Uterus (tissue), 4 donors: Measurements from ENCODE around the gene CHST4. TPM values are rescaled to one million over a fixed set of nuclear protein-coding genes. Genes with fewer than 3 reads are reported as not detected.

ENCODE experiments used
- DNase-seq, 2 donors: peaks; one replicate each; pipeline ENCODE4 v3.0.0-alpha.2; 2019 to 2020
- H3K27ac ChIP-seq, 2 donors: fragments of 200-600 bp; sonication (generic); 1 replicate in 1 of 2; 2 replicates in 1 of 2; pipeline ENCODE4 v1.5.1; 2016 to 2018
- H3K27me3 ChIP-seq, 2 donors: fragments of 200-600 bp; sonication (generic); one replicate each; pipeline ENCODE4 v1.5.1; 2018 to 2019; ENCODE audit warnings: control low read depth in 1 of 2
- H3K36me3 ChIP-seq, 2 donors: fragments of 200-600 bp; sonication (generic); one replicate each; pipeline ENCODE4 v1.5.1; 2019; ENCODE audit warnings: control low read depth in 1 of 2
- H3K4me1 ChIP-seq, 2 donors: fragments of 200-600 bp; sonication (generic); one replicate each; pipeline ENCODE4 v1.5.1; 2018 to 2019; ENCODE audit warnings: control low read depth in 1 of 2
- H3K4me3 ChIP-seq, 2 donors: fragments of 200-600 bp; sonication (generic); 1 replicate in 1 of 2; 2 replicates in 1 of 2; pipeline ENCODE4 v1.5.1; 2018 to 2019; ENCODE audit warnings: mild to moderate bottlenecking in 1 of 2
- H3K9me3 ChIP-seq, 2 donors: fragments of 200-600 bp; sonication (generic); one replicate each; pipeline ENCODE4 v1.5.1; 2019; ENCODE audit warnings: control low read depth in 1 of 2
- POLR2A ChIP-seq, 2 donors: fragments of 450-650 bp; IDR thresholded peaks; one replicate each; pipeline ENCODE4 v1.6.1; 2016; ENCODE audit warnings: antibody characterized with exemption in 2 of 2, mild to moderate bottlenecking in 1 of 2, moderate library complexity in 1 of 2
- intact Hi-C: fragments of 100-400 bp; cut with DNase I; formaldehyde crosslinking; loops from one replicate; pipeline ENCODE4 v1.15.1; 2023; ENCODE audit warnings: low total_unique reads
- total RNA-seq, 4 donors: library from RNA; depleted of rRNA in 3 of 4; stranded (reverse); fragments of >200 nt in 3 of 4; gene quantifications; one replicate each; pipeline versions ENCODE4 v1.1.0 to v1.2.4, GENCODE V29; 2014 to 2023
- TF ChIP-seq, protein P1 (sequence below), 4 experiments: fragments of 200-600 bp in 2 of 4; fragments of 450-650 bp in 2 of 4; sonication (generic) in 2 of 4; IDR thresholded peaks; one replicate each; pipeline ENCODE4 v1.5.1; 2016 to 2019; ENCODE audit warnings: antibody characterized with exemption in 4 of 4, mild to moderate bottlenecking in 2 of 4, moderate library complexity in 1 of 4
- donor health status: DM: yes; HTN: yes; CAD: no.

Gene CHST4
- total RNA-seq, 4 donors from 2014 or later, result 6.4 TPM; not detected in 3

DNA sequence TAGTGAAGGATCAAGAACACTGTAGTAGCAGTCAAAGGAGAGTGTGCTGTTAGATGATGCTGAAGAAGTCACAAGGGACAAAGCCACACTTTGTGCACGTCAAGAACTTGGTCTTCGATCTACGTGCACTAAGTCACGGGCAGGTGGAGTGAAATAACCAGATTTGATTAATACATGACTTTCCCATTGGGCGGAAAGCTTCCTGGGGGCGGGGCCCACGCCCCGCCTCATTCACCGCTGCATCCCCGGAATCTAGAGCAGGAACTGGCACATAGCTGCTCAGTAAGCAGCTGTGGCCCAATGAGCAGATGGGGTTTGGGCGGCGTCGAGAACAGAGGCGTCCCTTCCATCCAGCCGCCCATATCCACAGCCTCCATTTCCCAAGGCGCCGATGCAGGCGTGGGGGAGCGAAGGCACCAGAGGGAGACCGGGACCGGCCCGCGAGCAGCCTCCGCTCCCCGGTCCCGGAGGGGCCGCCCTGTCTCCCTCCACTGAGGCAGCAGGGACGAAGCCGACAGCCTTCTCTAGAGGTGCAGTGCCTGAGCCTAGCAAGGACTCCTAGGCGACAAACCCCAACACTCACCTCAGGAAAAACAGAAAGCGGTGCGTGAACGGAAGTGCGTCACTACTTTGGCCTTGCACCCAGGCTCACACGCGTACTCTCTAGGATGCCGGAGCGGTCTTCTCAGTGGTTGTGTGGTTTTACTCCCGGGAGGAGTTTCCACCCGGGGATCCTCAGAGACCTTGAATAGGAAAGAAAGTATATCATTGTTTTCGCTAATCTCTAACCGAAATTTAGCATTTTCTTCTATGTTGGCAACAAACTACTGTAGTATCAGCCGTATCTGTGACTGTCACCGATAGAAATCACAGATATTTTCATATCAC, 42.0 kb upstream of the CHST4 start:
- H3K27ac ChIP-seq, result peak overlapping the region; percentile 94 to 97
- H3K27me3 ChIP-seq, result no peaks in the 10 kb centered on the region
- intact Hi-C loops, result no loop called here
- TF ChIP-seq, protein P1, sequence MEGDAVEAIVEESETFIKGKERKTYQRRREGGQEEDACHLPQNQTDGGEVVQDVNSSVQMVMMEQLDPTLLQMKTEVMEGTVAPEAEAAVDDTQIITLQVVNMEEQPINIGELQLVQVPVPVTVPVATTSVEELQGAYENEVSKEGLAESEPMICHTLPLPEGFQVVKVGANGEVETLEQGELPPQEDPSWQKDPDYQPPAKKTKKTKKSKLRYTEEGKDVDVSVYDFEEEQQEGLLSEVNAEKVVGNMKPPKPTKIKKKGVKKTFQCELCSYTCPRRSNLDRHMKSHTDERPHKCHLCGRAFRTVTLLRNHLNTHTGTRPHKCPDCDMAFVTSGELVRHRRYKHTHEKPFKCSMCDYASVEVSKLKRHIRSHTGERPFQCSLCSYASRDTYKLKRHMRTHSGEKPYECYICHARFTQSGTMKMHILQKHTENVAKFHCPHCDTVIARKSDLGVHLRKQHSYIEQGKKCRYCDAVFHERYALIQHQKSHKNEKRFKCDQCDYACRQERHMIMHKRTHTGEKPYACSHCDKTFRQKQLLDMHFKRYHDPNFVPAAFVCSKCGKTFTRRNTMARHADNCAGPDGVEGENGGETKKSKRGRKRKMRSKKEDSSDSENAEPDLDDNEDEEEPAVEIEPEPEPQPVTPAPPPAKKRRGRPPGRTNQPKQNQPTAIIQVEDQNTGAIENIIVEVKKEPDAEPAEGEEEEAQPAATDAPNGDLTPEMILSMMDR (IDR thresholded peaks at IDR 0.05), result peak in 2 of 4 experiments; percentile 3 to 9
- peak; percentile 16 to 61 for TF ChIP-seq POLR2A (IDR thresholded peaks at IDR 0.05)
- DNase-seq, result peak; percentile 86 to 89
- peaks cover 3 to 6% of the 10 kb centered on the region in 2 donors for H3K4me1 ChIP-seq
- H3K4me3 ChIP-seq, result peak overlapping the region; percentile 92 to 98
- H3K36me3 ChIP-seq, result no peaks in the 10 kb centered on the region
- H3K9me3 ChIP-seq, result no peaks in the 10 kb centered on the region

DNA sequence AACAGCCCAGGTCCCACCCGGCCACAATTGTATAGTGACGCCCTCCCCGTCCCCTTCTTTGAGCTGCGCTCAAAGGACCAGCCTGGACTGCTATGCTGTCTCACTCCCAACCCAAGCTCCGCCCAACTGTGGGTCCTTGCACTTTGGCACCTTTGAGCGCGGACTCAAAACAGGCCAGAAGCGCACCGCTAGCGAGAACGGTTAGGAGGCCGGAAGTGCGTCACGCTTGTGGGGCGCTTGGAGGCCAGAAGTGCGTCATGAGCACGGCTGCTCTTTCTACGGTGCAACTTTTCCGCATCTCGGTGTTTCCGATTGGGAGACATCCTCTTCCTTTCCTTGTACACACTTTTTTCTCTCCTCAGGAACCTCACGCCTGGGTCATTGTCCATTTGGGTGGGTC, 37.1 kb upstream of the CHST4 start, which contains the start of gene ZNF19:
ZNF19 (minus strand) TSS at position 203 of the 400 bp plus-strand sequence. CDS start 7,210 bp downstream, outside the sequence.
- Histone ChIP-seq H3K36me3 (no peaks in the 10 kb centered on the region), H3K9me3 (no peaks in the 10 kb centered on the region), H3K27ac (no peak within 1 kb of the TSS), H3K27me3 (no peaks in the 10 kb centered on the region), H3K4me1 (no peaks in the 10 kb centered on the region), H3K4me3 (no peak within 1 kb of the TSS)
- TF ChIP-seq, protein P1 (IDR thresholded peaks at IDR 0.05), result no peak
- intact Hi-C loops, result no loop called here
- DNase-seq, result no peak

DNA sequence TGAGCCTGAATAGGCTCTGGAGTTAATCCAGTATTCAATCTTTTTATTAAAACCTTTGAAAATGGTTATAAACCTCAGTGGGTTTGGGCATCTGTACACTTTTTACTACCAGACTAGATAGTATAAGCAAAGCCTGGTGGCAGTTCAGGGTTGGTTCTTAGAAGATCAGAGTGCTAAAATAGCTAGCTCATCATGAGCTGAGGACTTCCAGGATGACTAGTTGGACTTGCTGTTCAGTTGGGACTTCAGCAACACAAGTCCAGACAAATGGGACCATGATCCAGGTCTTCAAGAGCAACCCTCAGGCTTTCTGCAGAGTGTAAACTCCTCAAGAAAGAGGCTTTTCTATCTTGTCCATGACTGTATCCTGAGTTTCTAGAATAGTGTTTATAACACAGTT, 35.9 kb upstream of the CHST4 start:
- Histone ChIP-seq H3K9me3 (no peaks in the 10 kb centered on the region), H3K27me3 (no peaks in the 10 kb centered on the region), H3K4me3 (no peak overlapping the region), H3K36me3 (no peaks in the 10 kb centered on the region), H3K27ac (no peak overlapping the region), H3K4me1 (no peaks in the 10 kb centered on the region)
- TF ChIP-seq, protein P1 (IDR thresholded peaks at IDR 0.05), result no peak
- no peak for TF ChIP-seq POLR2A (IDR thresholded peaks at IDR 0.05)
- intact Hi-C loops, result no loop called here
- DNase-seq, result no peak

DNA sequence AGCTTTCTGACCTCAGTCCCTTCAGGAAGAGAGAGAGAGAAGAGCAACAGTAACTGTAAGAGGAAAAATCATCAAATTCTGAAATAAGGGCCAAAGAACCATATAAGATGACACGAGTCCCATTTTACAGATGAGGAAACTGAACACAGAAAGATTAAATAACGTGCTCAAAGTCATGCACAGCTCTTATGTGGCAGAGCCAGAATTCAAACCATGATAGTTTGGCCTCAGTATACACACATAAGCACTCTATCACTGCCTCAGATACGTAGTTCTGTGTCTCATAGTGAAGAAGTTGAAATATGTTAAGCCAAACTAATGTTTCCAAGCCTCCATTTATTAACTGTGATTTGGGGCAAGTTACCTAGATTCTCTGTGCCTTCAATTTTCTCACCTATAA, 35.2 kb upstream of the CHST4 start:
- intact Hi-C loops, result no loop called here
- Histone ChIP-seq H3K4me1 (no peaks in the 10 kb centered on the region), H3K27me3 (no peaks in the 10 kb centered on the region), H3K4me3 (no peak overlapping the region), H3K9me3 (no peaks in the 10 kb centered on the region), H3K27ac (no peak overlapping the region), H3K36me3 (no peaks in the 10 kb centered on the region)
- TF ChIP-seq, protein P1 (IDR thresholded peaks at IDR 0.05), result no peak
- TF ChIP-seq POLR2A (IDR thresholded peaks at IDR 0.05), result no peak
- DNase-seq, result no peak

DNA sequence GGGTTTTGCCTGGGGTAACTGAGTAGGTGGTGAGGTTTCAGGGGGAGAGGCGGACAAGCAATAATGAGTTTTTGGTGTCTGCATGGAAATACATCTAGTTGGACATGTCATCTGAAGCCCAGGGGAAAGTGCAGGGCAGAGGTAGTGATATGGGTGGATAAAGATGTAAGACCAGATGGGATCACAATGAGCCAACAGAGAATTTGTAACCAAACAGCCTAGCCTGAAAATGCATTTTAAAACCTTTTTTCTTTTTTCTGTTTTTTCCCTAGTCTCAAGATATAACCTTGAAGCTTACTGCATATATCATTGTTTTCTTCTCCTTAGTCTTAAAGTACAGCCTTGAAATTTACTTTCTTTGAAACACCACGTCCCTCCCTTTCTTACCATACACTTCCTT, 33.4 kb upstream of the CHST4 start:
- Histone ChIP-seq H3K9me3 (no peaks in the 10 kb centered on the region), H3K4me3 (no peak overlapping the region), H3K4me1 (no peaks in the 10 kb centered on the region), H3K27me3 (no peaks in the 10 kb centered on the region), H3K36me3 (no peaks in the 10 kb centered on the region), H3K27ac (no peak overlapping the region)
- no peak for DNase-seq
- TF ChIP-seq, protein P1 (IDR thresholded peaks at IDR 0.05), result no peak
- no peak for TF ChIP-seq POLR2A (IDR thresholded peaks at IDR 0.05)
- intact Hi-C loops, result no loop called here
